ENCODE data around the gene WDR87.

Gene WDR87

GRCh38 chr19:37864501-37864900 lies 41.9 kb downstream of the WDR87 start:
- no peak for DNase-seq (ENCODE audit: low read depth)
- no peak for TF ChIP-seq CTCF (conservative IDR thresholded peaks at IDR 0.05; ENCODE audit: low read depth, low read length)
- no peak overlapping the region for H3K4me3 ChIP-seq (ENCODE audit: low read length)

- peak; percentile 7 for TF ChIP-seq CTCF (conservative IDR thresholded peaks at IDR 0.05; ENCODE audit: low read depth, low read length)
- no peak overlapping the region for H3K4me3 ChIP-seq (ENCODE audit: low read length)
- DNase-seq (ENCODE audit: low read depth): peak; percentile 13
Observed at GRCh38 chr19:37855098-37855497, 51.3 kb downstream of the WDR87 start.

- no peak for TF ChIP-seq CTCF (conservative IDR thresholded peaks at IDR 0.05; ENCODE audit: low read depth, low read length)
Observed at GRCh38 chr19:37845932-37846331, 60.5 kb downstream of the WDR87 start.

More at GRCh38 chr19:37845932-37846331, 60.5 kb downstream of the WDR87 start:
- H3K4me3 ChIP-seq (ENCODE audit: low read length): no peak overlapping the region
- DNase-seq (ENCODE audit: low read depth): no peak

Measured in retinal pigment epithelial cell (primary cell).